HG02571 (cell line): Measurements from ENCODE around the gene ENTR1.
"Not testable (repeated sequence)": the region's sequence is repeated elsewhere in the genome, so short reads cannot be mapped to it uniquely, and the experiment has no call there.

Experiments used
- ATAC-seq: cut with Tn5 transposase; IDR thresholded peaks from one replicate; pipeline ENCODE4 v1.9.1; 2021; ENCODE audit warnings: mild to moderate bottlenecking, moderate library complexity; ENCODE audit not compliant: unreplicated experiment

Gene ENTR1

GRCh38 chr9:136438548-136439480 lies 28.4 kb upstream of the ENTR1 start:
- peak; percentile 35 for ATAC-seq

GRCh38 chr9:136437839-136438547 lies 27.6 kb upstream of the ENTR1 start:
- no peak for ATAC-seq

- no peak for ATAC-seq
Measured at GRCh38 chr9:136437430-136437829, 27.0 kb upstream of the ENTR1 start.

- no peak for ATAC-seq
Measured at GRCh38 chr9:136436055-136436634, 25.7 kb upstream of the ENTR1 start.

- no peak for ATAC-seq
Measured at GRCh38 chr9:136434580-136435169, 24.3 kb upstream of the ENTR1 start.

GRCh38 chr9:136433849-136434579 lies 23.6 kb upstream of the ENTR1 start:
- no peak for ATAC-seq

- no peak for ATAC-seq
Measured at GRCh38 chr9:136433043-136433715, 22.8 kb upstream of the ENTR1 start.

GRCh38 chr9:136432591-136432990 lies 22.2 kb upstream of the ENTR1 start:
- ATAC-seq: no peak

- no peak for ATAC-seq
Measured at GRCh38 chr9:136431782-136432350, 21.5 kb upstream of the ENTR1 start.

- no peak for ATAC-seq
Measured at GRCh38 chr9:136430588-136431234, 20.3 kb upstream of the ENTR1 start.

GRCh38 chr9:136429683-136430491 lies 19.5 kb upstream of the ENTR1 start:
- no peak for ATAC-seq

GRCh38 chr9:136429075-136429628 lies 18.7 kb upstream of the ENTR1 start:
- ATAC-seq: no peak

GRCh38 chr9:136426787-136427186 lies 16.4 kb upstream of the ENTR1 start:
- ATAC-seq: no peak

- not testable (repeated sequence) for ATAC-seq
Measured at GRCh38 chr9:136425367-136425766, 15.0 kb upstream of the ENTR1 start.

- no peak for ATAC-seq
Measured at GRCh38 chr9:136424750-136425362, 14.4 kb upstream of the ENTR1 start.

- no peak for ATAC-seq
Measured at GRCh38 chr9:136423432-136424146, 13.2 kb upstream of the ENTR1 start.

GRCh38 chr9:136422876-136423275 lies 12.5 kb upstream of the ENTR1 start:
- no peak for ATAC-seq
